HFFc6 (cell line): ENCODE measurements around the gene KBTBD7. TPM values are rescaled to one million over a fixed set of nuclear protein-coding genes. Genes with fewer than 3 reads are reported as not detected.
A peak's percentile ranks its signal among the peaks of the same experiment; 100 is the strongest.

ENCODE experiments used
- DNase-seq: peaks from one replicate; pipeline ENCODE4 v3.0.0-alpha.2; 2018
- H3K27ac Mint-ChIP-seq: 2 replicates; pipeline ENCODE4 v1.8.0; 2020; ENCODE audit warnings: mild to moderate bottlenecking, mixed read lengths
- H3K27me3 Mint-ChIP-seq: 2 replicates; pipeline ENCODE4 v1.8.0; 2021; ENCODE audit warnings: mild to moderate bottlenecking, moderate library complexity, mixed read lengths; ENCODE audit not compliant: insufficient read depth
- H3K36me3 Mint-ChIP-seq: 2 replicates; pipeline ENCODE4 v1.8.0; 2021; ENCODE audit warnings: low read depth, mixed read lengths
- H3K4me1 Mint-ChIP-seq: 2 replicates; pipeline ENCODE4 v1.8.0; 2020; ENCODE audit warnings: low read depth, mixed read lengths
- H3K4me3 Mint-ChIP-seq: 2 replicates; pipeline ENCODE4 v1.8.0; 2020; ENCODE audit warnings: mild to moderate bottlenecking, moderate library complexity, mixed read lengths
- H3K9me3 Mint-ChIP-seq: 2 replicates; pipeline ENCODE4 v1.8.0; 2020; ENCODE audit warnings: mild to moderate bottlenecking, mixed read lengths
- CTCF ChIP-seq: fragments of 200-600 bp; sonication (generic); IDR thresholded peaks from 2 replicates; pipeline ENCODE4 v1.5.0; 2021; ENCODE audit warnings: antibody characterized with exemption, mild to moderate bottlenecking
- total RNA-seq, 6 experiments: library from RNA; stranded (reverse); fragmentation: NEBNext Ultra II Directional; extraction: Animal tissue kit (Norgen Biotek cat#: 25700); gene quantifications; 2 replicates in 1 of 6; 3 replicates in 5 of 6; pipeline ENCODE4 v1.2.3, GENCODE V29; 2021

Gene KBTBD7
- total RNA-seq, 6 experiments from 2014 or later, result 4.6 to 6.0 (median 5.3) TPM

GRCh38 chr13:41231786-41232185, 37.4 kb upstream of the KBTBD7 start:
- Mint-ChIP-seq H3K27me3 (no peaks in the 10 kb centered on the region), H3K4me1 (peaks cover 7% of the 10 kb centered on the region), H3K9me3 (no peaks in the 10 kb centered on the region), H3K36me3 (peaks cover 7% of the 10 kb centered on the region; the same call in 1 of the 2 replicates), H3K27ac (no peak overlapping the region), H3K4me3 (no peak overlapping the region)
- TF ChIP-seq CTCF, result no peak
- DNase-seq, result no peak

- Mint-ChIP-seq H3K4me3 (no peak overlapping the region), H3K9me3 (no peaks in the 10 kb centered on the region), H3K4me1 (peaks cover 7% of the 10 kb centered on the region), H3K27ac (no peak overlapping the region), H3K36me3 (peaks cover 7% of the 10 kb centered on the region; the same call in 1 of the 2 replicates), H3K27me3 (no peaks in the 10 kb centered on the region)
- TF ChIP-seq CTCF, result no peak
- DNase-seq, result no peak
Measured at GRCh38 chr13:41231025-41231677, 36.8 kb upstream of the KBTBD7 start.

- no peak for TF ChIP-seq CTCF
- peaks cover 17% of the 10 kb centered on the region for H3K4me1 Mint-ChIP-seq
- H3K27me3 Mint-ChIP-seq, result no peaks in the 10 kb centered on the region
- no peak overlapping the region for H3K4me3 Mint-ChIP-seq
- DNase-seq, result no peak
- no peak overlapping the region for H3K27ac Mint-ChIP-seq
- H3K9me3 Mint-ChIP-seq, result no peaks in the 10 kb centered on the region
- H3K36me3 Mint-ChIP-seq, result peaks cover 7% of the 10 kb centered on the region; the same call in 1 of the 2 replicates
Measured at GRCh38 chr13:41229356-41229755, 35.0 kb upstream of the KBTBD7 start.

- Mint-ChIP-seq H3K27me3 (no peaks in the 10 kb centered on the region), H3K27ac (peak overlapping the region; percentile 51), H3K4me3 (peak overlapping the region; percentile 24), H3K9me3 (no peaks in the 10 kb centered on the region), H3K36me3 (no peaks in the 10 kb centered on the region), H3K4me1 (peaks cover 52% of the 10 kb centered on the region)
- DNase-seq, result peak; percentile 76
- no peak for TF ChIP-seq CTCF
Measured at GRCh38 chr13:41224113-41225110, 30.0 kb upstream of the KBTBD7 start.

GRCh38 chr13:41222259-41222852, 28.0 kb upstream of the KBTBD7 start:
- H3K27ac Mint-ChIP-seq, result no peak overlapping the region; the same call in 1 of the 2 replicates
- no peak overlapping the region for H3K4me3 Mint-ChIP-seq
- DNase-seq, result peak; percentile 38

More at GRCh38 chr13:41222259-41222852, 28.0 kb upstream of the KBTBD7 start:
- TF ChIP-seq CTCF, result peak; percentile 88
- H3K9me3 Mint-ChIP-seq, result no peaks in the 10 kb centered on the region
- H3K27me3 Mint-ChIP-seq, result no peaks in the 10 kb centered on the region
- no peaks in the 10 kb centered on the region for H3K36me3 Mint-ChIP-seq
- peaks cover 57% of the 10 kb centered on the region for H3K4me1 Mint-ChIP-seq
